OCI-LY7 (cell line): ENCODE measurements around the gene C22orf31. TPM values are rescaled to one million over a fixed set of nuclear protein-coding genes. Genes with fewer than 3 reads are reported as not detected.
"Not testable (repeated sequence)": the region's sequence is repeated elsewhere in the genome, so short reads cannot be mapped to it uniquely, and the experiment has no call there.

ENCODE experiments used
- BruUV-seq: library from RNA; stranded (reverse); fragments of 400-500 nt; replicated peaks from 2 replicates; lab custom pipeline; 2021; lab: Mats Ljungman, UMichigan
- CTCF ChIA-PET: fragments of 300-600 bp; sonication (Branson Sonifier 250); formaldehyde crosslinking; loops from one replicate; lab custom pipeline; 2022; ENCODE audit warnings: antibody characterized with exemption; ENCODE audit not compliant: unreplicated experiment; lab: Charles Lee
- POLR2A ChIA-PET: fragments of 300-600 bp; sonication (Branson Sonifier 250); formaldehyde crosslinking; loops from one replicate; lab custom pipeline; 2022; ENCODE audit warnings: antibody characterized with exemption; lab: Charles Lee
- DNase-seq: peaks from one replicate; pipeline ENCODE4 v3.0.0-alpha.2; 2015; ENCODE audit warnings: low spot score
- H2AFZ ChIP-seq: fragments of 200-600 bp; sonication (generic), shearing (Covaris generic); 2 replicates; pipeline ENCODE4 v1.6.1; 2014; ENCODE audit warnings: mild to moderate bottlenecking, antibody characterized with exemption, low read length, moderate library complexity
- H3K27ac ChIP-seq: fragments of 200-600 bp; sonication (generic); 2 replicates; pipeline ENCODE4 v1.5.1; 2014; ENCODE audit warnings: mixed run types, low read depth, mild to moderate bottlenecking, moderate library complexity, low read length, inconsistent platforms; ENCODE audit not compliant: poor library complexity, severe bottlenecking
- H3K36me3 ChIP-seq: fragments of 200-600 bp; sonication (generic); 2 replicates; pipeline ENCODE4 v1.6.1; 2014; ENCODE audit warnings: mild to moderate bottlenecking, antibody characterized with exemption, low read length, moderate library complexity, mixed read lengths; ENCODE audit not compliant: insufficient read depth
- H3K4me1 ChIP-seq: fragments of 200-600 bp; sonication (generic); 2 replicates; pipeline ENCODE4 v1.5.1; 2014; ENCODE audit warnings: mild to moderate bottlenecking, low read length; ENCODE audit not compliant: insufficient read depth, poor library complexity, severe bottlenecking
- H3K4me2 ChIP-seq: fragments of 200-600 bp; sonication (generic); 2 replicates; pipeline ENCODE4 v1.6.1; 2014; ENCODE audit warnings: mild to moderate bottlenecking, low read length
- H3K4me3 ChIP-seq: fragments of 200-600 bp; sonication (generic); 2 replicates; pipeline ENCODE4 v1.5.1; 2014; ENCODE audit warnings: mild to moderate bottlenecking, low read depth, low read length; ENCODE audit not compliant: poor library complexity, severe bottlenecking
- H3K79me2 ChIP-seq: fragments of 200-600 bp; sonication (generic); 2 replicates; pipeline ENCODE4 v1.6.1; 2016; ENCODE audit warnings: low read depth, mild to moderate bottlenecking, low read length, moderate library complexity, mixed read lengths; ENCODE audit not compliant: insufficient read depth
- H3K9me2 ChIP-seq: fragments of 200-600 bp; sonication (generic); 2 replicates; pipeline ENCODE4 v1.6.1; 2016; ENCODE audit warnings: mild to moderate bottlenecking, low read length, mixed read lengths; ENCODE audit not compliant: insufficient read depth
- H3K9me3 ChIP-seq: fragments of 200-600 bp; sonication (generic); 2 replicates; pipeline ENCODE4 v1.6.1; 2014; ENCODE audit warnings: mild to moderate bottlenecking, mixed run types, low read length, mixed read lengths
- H4K20me1 ChIP-seq: fragments of 200-600 bp; sonication (generic); 2 replicates; pipeline ENCODE4 v1.6.1; 2014; ENCODE audit warnings: mild to moderate bottlenecking, antibody characterized with exemption, low read length, moderate library complexity, mixed read lengths; ENCODE audit not compliant: insufficient read depth
- EZH2phosphoT487 ChIP-seq: fragments of 200-600 bp; sonication (generic); IDR thresholded peaks from 2 replicates; pipeline ENCODE4 v1.6.1; 2018; ENCODE audit warnings: low read depth, borderline replicate concordance, mild to moderate bottlenecking, mixed run types, antibody characterized with exemption, low read length, moderate library complexity, mixed read lengths
- intact Hi-C: fragments of 100-400 bp; cut with micrococcal nuclease; formaldehyde crosslinking; loops from one replicate; pipeline ENCODE4 v1.10.0; 2022; ENCODE audit not compliant: unreplicated experiment
- total RNA-seq, 2 experiments: library from RNA; depleted of rRNA in 1 of 2; stranded (reverse); fragments of >200 nt in 1 of 2; shearing (Covaris generic) in 1 of 2; gene quantifications; 2 replicates each; pipeline ENCODE4 v1.2.3, GENCODE V29; 2014 to 2022
- TF ChIP-seq, protein P1 (sequence below): fragments of 200-600 bp; sonication (generic); conservative IDR thresholded peaks from 2 replicates; pipeline ENCODE4 v1.5.1; 2014; ENCODE audit warnings: mild to moderate bottlenecking, antibody characterized with exemption, low read length, moderate library complexity, mixed read lengths

The C22orf31 gene
- total RNA-seq, 2 experiments from 2014 or later: not detected

DNA sequence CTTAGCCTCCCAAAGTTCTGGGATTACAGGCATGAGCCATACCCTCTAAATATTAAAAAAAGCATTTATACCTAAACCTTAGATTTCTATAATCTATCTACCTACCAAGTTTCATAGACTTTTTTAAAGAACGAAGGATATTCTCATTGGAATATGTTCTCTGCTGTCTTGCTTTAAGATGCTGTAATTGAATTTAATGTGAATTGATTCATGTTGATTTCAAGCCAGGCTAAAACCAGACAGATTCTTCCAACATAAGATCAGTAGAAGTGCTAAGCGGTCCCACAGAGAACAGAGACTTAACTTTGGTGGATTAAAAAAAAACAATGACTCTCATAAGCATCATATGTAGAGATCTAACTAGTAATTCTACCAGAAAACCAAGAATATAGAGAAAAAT lies 25.4 kb upstream of the C22orf31 start:
- TF ChIP-seq, protein P1, sequence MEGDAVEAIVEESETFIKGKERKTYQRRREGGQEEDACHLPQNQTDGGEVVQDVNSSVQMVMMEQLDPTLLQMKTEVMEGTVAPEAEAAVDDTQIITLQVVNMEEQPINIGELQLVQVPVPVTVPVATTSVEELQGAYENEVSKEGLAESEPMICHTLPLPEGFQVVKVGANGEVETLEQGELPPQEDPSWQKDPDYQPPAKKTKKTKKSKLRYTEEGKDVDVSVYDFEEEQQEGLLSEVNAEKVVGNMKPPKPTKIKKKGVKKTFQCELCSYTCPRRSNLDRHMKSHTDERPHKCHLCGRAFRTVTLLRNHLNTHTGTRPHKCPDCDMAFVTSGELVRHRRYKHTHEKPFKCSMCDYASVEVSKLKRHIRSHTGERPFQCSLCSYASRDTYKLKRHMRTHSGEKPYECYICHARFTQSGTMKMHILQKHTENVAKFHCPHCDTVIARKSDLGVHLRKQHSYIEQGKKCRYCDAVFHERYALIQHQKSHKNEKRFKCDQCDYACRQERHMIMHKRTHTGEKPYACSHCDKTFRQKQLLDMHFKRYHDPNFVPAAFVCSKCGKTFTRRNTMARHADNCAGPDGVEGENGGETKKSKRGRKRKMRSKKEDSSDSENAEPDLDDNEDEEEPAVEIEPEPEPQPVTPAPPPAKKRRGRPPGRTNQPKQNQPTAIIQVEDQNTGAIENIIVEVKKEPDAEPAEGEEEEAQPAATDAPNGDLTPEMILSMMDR: no peak
- no peak for TF ChIP-seq EZH2phosphoT487
- H3K79me2 ChIP-seq: no peaks in the 10 kb centered on the region
- intact Hi-C loops: no loop called here
- H4K20me1 ChIP-seq: no peaks in the 10 kb centered on the region; the same call in 1 of the 2 replicates
- POLR2A ChIA-PET: no interaction called here
- H3K9me3 ChIP-seq: no peaks in the 10 kb centered on the region
- H2AFZ ChIP-seq: no peak overlapping the region
- DNase-seq: no peak
- no peak overlapping the region for H3K4me3 ChIP-seq
- H3K4me2 ChIP-seq: no peak overlapping the region
- no peaks in the 10 kb centered on the region for H3K36me3 ChIP-seq
- BruUV-seq: no TSS peak
- H3K4me1 ChIP-seq: no peaks in the 10 kb centered on the region
- no peaks in the 10 kb centered on the region for H3K9me2 ChIP-seq
- CTCF ChIA-PET: no interaction called here
- no peak overlapping the region for H3K27ac ChIP-seq

DNA sequence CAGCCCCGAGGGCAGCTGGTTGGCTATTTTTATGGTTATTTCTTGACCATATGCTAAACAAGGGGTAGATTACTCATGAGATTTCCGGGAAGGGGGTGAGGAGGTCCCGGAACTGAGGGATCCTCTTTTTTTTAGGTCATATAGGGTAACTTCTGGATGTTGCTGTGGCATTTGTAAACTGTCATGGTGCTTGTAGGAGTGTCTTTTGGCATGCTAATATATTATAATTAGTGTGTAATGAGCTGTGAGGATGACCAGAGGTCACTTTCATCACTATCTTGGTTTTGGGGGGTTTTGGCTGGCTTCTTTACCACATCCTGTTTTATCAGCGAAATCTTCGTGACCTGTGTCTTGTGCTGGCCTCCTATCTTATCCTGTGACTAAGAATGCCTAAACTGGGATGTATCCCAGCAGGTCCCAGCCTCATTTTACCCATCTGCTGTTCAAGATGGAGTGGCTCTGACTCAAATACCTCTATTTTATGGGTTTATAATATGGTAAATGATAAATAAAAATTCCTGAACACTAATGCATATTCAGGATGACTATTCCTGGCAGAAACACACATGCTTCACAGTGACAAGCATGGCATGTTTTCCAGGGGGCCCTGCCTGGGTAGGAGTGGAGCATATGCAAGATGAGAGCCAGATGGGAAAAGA lies 22.4 kb upstream of the C22orf31 start:
- intact Hi-C loops: no loop called here
- TF ChIP-seq, protein P1: no peak
- no peak for TF ChIP-seq EZH2phosphoT487
- Histone ChIP-seq H3K79me2 (no peaks in the 10 kb centered on the region), H4K20me1 (no peaks in the 10 kb centered on the region), H3K4me3 (no peak overlapping the region), H3K36me3 (no peaks in the 10 kb centered on the region), H2AFZ (no peak overlapping the region), H3K9me3 (no peaks in the 10 kb centered on the region), H3K27ac (no peak overlapping the region), H3K9me2 (no peaks in the 10 kb centered on the region), H3K4me2 (no peak overlapping the region), H3K4me1 (no peaks in the 10 kb centered on the region)
- DNase-seq: no peak
- BruUV-seq: no TSS peak
- ChIA-PET POLR2A (no interaction called here), CTCF (no interaction called here)

DNA sequence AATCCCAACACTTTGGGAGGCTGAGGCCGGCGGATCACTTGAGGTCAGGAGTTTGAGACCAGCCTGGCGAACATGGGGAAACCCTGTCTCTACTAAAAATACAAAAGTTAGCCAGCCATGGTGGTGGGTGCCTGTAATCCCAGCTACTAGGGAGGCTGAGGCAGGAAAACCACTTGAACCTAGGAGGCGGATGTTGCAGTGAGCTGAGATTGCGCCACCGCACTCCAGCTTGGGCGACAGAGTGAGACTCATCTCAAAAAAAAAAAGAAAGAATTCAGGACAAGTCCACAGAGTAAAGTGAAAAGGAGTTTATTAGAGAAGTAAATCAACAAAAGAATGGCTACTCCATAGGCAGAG lies 21.9 kb upstream of the C22orf31 start:
- POLR2A ChIA-PET, H3K9me3 ChIP-seq, BruUV-seq, H3K9me2 ChIP-seq, DNase-seq, H3K79me2 ChIP-seq, H3K4me2 ChIP-seq, H3K27ac ChIP-seq, H4K20me1 ChIP-seq, intact Hi-C loops, H3K4me3 ChIP-seq, H3K4me1 ChIP-seq, CTCF ChIA-PET, H3K36me3 ChIP-seq, H2AFZ ChIP-seq: not testable (repeated sequence)
